Neural progenitor cell (in vitro differentiated cells): Measurements from ENCODE around the gene KLF6. TPM values are rescaled to one million over a fixed set of nuclear protein-coding genes. Genes with fewer than 3 reads are reported as not detected.
"Not testable (repeated sequence)": the region's sequence is repeated elsewhere in the genome, so short reads cannot be mapped to it uniquely, and the experiment has no call there.

ENCODE experiments used
- DNase-seq: peaks from one replicate; pipeline ENCODE4 v3.0.0-alpha.2; 2016; ENCODE audit warnings: low spot score
- H2AFZ ChIP-seq: fragments of 200-600 bp; sonication (generic); replicated peaks from 2 replicates; pipeline ENCODE4 v1.6.1; 2016; ENCODE audit warnings: antibody characterized with exemption
- H3F3A ChIP-seq: fragments of 200-600 bp; sonication (generic); 2 replicates; pipeline ENCODE4 v1.6.1; 2016; ENCODE audit warnings: antibody characterized with exemption, low read depth
- H3K27ac ChIP-seq: fragments of 200-600 bp; sonication (generic); 2 replicates; pipeline ENCODE4 v1.5.1; 2016; ENCODE audit warnings: mild to moderate bottlenecking
- H3K27me3 ChIP-seq: fragments of 200-600 bp; sonication (generic); 2 replicates; pipeline ENCODE4 v1.6.1; 2016; ENCODE audit warnings: mild to moderate bottlenecking, moderate library complexity
- H3K36me3 ChIP-seq: fragments of 200-600 bp; sonication (generic); 2 replicates; pipeline ENCODE4 v1.5.1; 2016
- H3K4me1 ChIP-seq: fragments of 200-600 bp; sonication (generic); 2 replicates; pipeline ENCODE4 v1.6.1; 2016; ENCODE audit warnings: mixed run types
- H3K4me2 ChIP-seq: fragments of 200-600 bp; sonication (generic); 2 replicates; pipeline ENCODE4 v1.6.1; 2016
- H3K4me3 ChIP-seq: fragments of 200-600 bp; sonication (generic); 2 replicates; pipeline ENCODE4 v1.5.1; 2016
- H3K79me2 ChIP-seq: fragments of 200-600 bp; sonication (generic); 2 replicates; pipeline ENCODE4 v1.6.1; 2016; ENCODE audit warnings: low read depth
- H3K9ac ChIP-seq: fragments of 200-600 bp; sonication (generic); 2 replicates; pipeline ENCODE4 v1.6.1; 2016
- H3K9me3 ChIP-seq: fragments of 200-600 bp; sonication (generic); 2 replicates; pipeline ENCODE4 v1.5.1; 2016; ENCODE audit warnings: low read depth
- H4K20me1 ChIP-seq: fragments of 200-600 bp; sonication (generic); 2 replicates; pipeline ENCODE4 v1.6.1; 2016; ENCODE audit warnings: low read depth
- H3K27ac Mint-ChIP-seq: 3 replicates; pipeline ENCODE4 v1.8.0; 2021; ENCODE audit warnings: mixed read lengths
- H3K27me3 Mint-ChIP-seq: 2 replicates; pipeline ENCODE4 v1.8.0; 2022; ENCODE audit warnings: low read depth, mild to moderate bottlenecking, inconsistent platforms, moderate library complexity, mixed read lengths; ENCODE audit not compliant: insufficient read depth
- H3K36me3 Mint-ChIP-seq: 3 replicates; pipeline ENCODE4 v1.8.0; 2021; ENCODE audit warnings: mixed read lengths
- H3K4me1 Mint-ChIP-seq: 3 replicates; pipeline ENCODE4 v1.8.0; 2021; ENCODE audit warnings: mixed read lengths
- H3K4me3 Mint-ChIP-seq: 3 replicates; pipeline ENCODE4 v1.8.0; 2021; ENCODE audit warnings: mild to moderate bottlenecking, moderate library complexity, mixed read lengths
- H3K9me3 Mint-ChIP-seq: 3 replicates; pipeline ENCODE4 v1.8.0; 2020; ENCODE audit warnings: mixed read lengths
- EZH2 ChIP-seq: fragments of 200-600 bp; sonication (generic); IDR thresholded peaks from 2 replicates; pipeline ENCODE4 v1.6.1; 2017; ENCODE audit warnings: antibody characterized with exemption, mild to moderate bottlenecking, moderate library complexity
- EZH2phosphoT487 ChIP-seq: fragments of 200-600 bp; sonication (generic); IDR thresholded peaks from 2 replicates; pipeline ENCODE4 v1.6.1; 2017; ENCODE audit warnings: antibody characterized with exemption
- total RNA-seq: library from RNA; depleted of rRNA; stranded (reverse); fragments of >200 nt; gene quantifications from 2 replicates; pipeline ENCODE4 v1.2.3, GENCODE V29; 2015; ENCODE audit warnings: low replicate concordance
- TF ChIP-seq, protein P1 (sequence below): fragments of 200-600 bp; sonication (generic); IDR thresholded peaks from 2 replicates; pipeline ENCODE4 v1.5.1; 2017; ENCODE audit warnings: antibody characterized with exemption, mild to moderate bottlenecking

The KLF6 gene
- total RNA-seq, 1 donor from 2014 or later: 11.9 TPM

DNA sequence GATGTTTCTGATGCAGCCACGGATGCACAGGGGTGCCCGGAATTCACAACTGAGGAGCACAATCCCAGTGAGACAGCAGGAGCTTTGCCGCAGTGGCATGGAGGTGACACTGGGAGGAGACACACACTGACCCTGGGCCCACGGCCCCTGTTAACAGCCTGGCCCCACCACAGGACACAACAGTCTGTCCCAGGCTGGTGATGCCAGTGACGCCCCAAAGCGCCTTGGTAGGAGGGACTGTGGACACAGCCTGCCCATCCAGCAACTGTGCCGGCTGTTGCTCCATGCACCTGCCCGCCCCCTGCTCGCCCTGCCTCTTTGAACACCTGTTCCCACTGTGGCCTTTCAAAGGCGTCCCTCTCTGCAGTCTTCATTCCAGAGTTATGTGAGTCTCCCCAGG is 49.8 kb downstream of the KLF6 start:
- no peak overlapping the region for H3K4me3 ChIP-seq
- H3K4me1 ChIP-seq: no peaks in the 10 kb centered on the region
- TF ChIP-seq, protein P1, sequence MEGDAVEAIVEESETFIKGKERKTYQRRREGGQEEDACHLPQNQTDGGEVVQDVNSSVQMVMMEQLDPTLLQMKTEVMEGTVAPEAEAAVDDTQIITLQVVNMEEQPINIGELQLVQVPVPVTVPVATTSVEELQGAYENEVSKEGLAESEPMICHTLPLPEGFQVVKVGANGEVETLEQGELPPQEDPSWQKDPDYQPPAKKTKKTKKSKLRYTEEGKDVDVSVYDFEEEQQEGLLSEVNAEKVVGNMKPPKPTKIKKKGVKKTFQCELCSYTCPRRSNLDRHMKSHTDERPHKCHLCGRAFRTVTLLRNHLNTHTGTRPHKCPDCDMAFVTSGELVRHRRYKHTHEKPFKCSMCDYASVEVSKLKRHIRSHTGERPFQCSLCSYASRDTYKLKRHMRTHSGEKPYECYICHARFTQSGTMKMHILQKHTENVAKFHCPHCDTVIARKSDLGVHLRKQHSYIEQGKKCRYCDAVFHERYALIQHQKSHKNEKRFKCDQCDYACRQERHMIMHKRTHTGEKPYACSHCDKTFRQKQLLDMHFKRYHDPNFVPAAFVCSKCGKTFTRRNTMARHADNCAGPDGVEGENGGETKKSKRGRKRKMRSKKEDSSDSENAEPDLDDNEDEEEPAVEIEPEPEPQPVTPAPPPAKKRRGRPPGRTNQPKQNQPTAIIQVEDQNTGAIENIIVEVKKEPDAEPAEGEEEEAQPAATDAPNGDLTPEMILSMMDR: peak; percentile 48
- TF ChIP-seq EZH2: no peak
- no peak overlapping the region for H2AFZ ChIP-seq
- no peaks in the 10 kb centered on the region for H3F3A ChIP-seq
- no peaks in the 10 kb centered on the region for H3K9me3 ChIP-seq
- no peaks in the 10 kb centered on the region for H3K27me3 ChIP-seq
- H3K9me3 Mint-ChIP-seq: peaks cover 2% of the 10 kb centered on the region
- peaks cover 4% of the 10 kb centered on the region for H3K4me1 Mint-ChIP-seq
- no peak overlapping the region for H3K4me3 Mint-ChIP-seq
- peak; percentile 57 for DNase-seq
- no peaks in the 10 kb centered on the region for H3K36me3 Mint-ChIP-seq
- H3K4me2 ChIP-seq: no peak overlapping the region
- H3K79me2 ChIP-seq: no peaks in the 10 kb centered on the region
- H3K9ac ChIP-seq: no peak overlapping the region
- no peak overlapping the region for H3K27ac ChIP-seq
- no peaks in the 10 kb centered on the region for H4K20me1 ChIP-seq
- H3K36me3 ChIP-seq: no peaks in the 10 kb centered on the region
- H3K27ac Mint-ChIP-seq: no peak overlapping the region
- peaks cover 5% of the 10 kb centered on the region for H3K27me3 Mint-ChIP-seq

DNA sequence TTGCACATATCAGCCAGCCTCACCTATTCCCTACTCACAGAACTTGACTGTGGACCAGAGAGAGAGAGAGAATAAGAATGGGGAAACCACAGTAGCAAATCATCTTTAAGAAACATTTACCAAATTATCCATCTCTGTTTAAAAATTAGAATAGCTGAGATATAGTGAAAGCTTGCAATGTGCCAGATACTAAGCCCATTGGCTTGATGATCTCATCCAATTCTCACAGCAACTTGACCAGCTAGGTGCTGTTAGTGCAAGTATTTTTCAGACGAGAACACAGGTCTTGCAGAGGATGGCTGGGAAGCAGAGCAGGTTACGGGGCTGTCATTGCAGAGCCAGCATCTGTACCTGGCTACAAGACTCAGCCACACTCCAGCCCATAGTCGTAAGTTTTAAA is 50.9 kb downstream of the KLF6 start:
- H3K79me2 ChIP-seq: no peaks in the 10 kb centered on the region
- no peak overlapping the region for H3K9ac ChIP-seq
- H4K20me1 ChIP-seq: no peaks in the 10 kb centered on the region
- no peak overlapping the region for H3K4me3 ChIP-seq
- no peaks in the 10 kb centered on the region for H3K27me3 ChIP-seq
- Mint-ChIP-seq H3K4me3 (no peak overlapping the region), H3K36me3 (no peaks in the 10 kb centered on the region), H3K4me1 (peaks cover 11% of the 10 kb centered on the region), H3K9me3 (peaks cover 2% of the 10 kb centered on the region), H3K27me3 (peaks cover 5% of the 10 kb centered on the region), H3K27ac (no peak overlapping the region)
- no peak for DNase-seq
- no peaks in the 10 kb centered on the region for H3K36me3 ChIP-seq
- H3K9me3 ChIP-seq: no peaks in the 10 kb centered on the region
- H3K4me2 ChIP-seq: no peak overlapping the region
- H2AFZ ChIP-seq: no peak overlapping the region
- H3F3A ChIP-seq: no peaks in the 10 kb centered on the region
- TF ChIP-seq, protein P1: no peak
- TF ChIP-seq EZH2 (no peak), EZH2phosphoT487 (no peak)
- H3K27ac ChIP-seq: no peak overlapping the region
- no peaks in the 10 kb centered on the region for H3K4me1 ChIP-seq

DNA sequence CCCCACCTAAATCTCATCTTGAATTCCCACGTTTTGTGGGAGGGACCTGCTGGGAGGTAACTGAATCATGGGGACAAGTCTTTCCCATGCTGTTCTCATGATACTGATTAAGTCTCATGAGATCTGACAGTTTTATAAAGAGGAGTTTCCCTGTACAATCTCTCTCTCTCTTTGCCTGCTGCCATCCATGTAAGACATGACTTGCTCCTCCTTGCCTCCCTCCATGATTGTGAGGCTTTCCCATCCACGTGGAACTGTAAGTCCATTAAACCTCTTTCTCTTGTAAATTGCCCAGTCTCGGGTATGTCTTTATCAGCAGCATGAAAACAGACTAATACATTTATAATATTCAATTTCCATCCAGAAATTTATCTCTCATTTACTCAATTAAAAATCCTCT is 52.8 kb downstream of the KLF6 start:
- H3F3A ChIP-seq, H3K27ac Mint-ChIP-seq, H3K36me3 Mint-ChIP-seq, H3K4me1 Mint-ChIP-seq, H3K27me3 Mint-ChIP-seq, DNase-seq, H3K9ac ChIP-seq, H3K27ac ChIP-seq, H3K4me2 ChIP-seq, H3K4me1 ChIP-seq, H3K4me3 Mint-ChIP-seq, H3K27me3 ChIP-seq, H3K9me3 ChIP-seq, H4K20me1 ChIP-seq, H3K4me3 ChIP-seq, H2AFZ ChIP-seq, H3K36me3 ChIP-seq, H3K79me2 ChIP-seq, H3K9me3 Mint-ChIP-seq: not testable (repeated sequence)

DNA sequence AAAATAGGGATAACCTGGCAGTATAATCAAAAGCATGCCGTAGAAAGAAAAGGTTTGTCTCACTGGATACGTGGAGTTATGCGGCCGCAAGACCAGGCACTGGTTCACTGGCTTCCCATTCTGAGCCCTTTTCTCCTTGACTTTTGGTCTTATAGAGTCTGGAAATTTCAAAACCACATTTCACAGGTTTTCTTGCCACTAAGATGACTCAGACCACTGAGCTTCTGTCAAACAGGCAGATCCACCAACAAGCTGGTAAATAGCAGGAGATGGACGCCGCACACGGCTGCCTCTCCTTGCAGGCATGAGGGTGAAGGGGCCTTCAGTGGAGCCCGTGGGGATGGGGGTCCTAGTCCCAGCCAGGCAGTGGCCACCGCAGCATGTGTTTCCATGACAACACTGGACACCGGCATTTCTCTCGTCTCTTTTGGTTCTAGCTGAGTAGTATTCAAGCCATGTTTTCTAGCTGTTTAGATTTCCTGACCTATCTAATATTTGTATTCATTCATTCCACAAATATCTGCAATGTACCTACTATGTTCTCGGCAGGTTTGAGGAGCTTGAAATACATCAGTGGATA is 55.5 kb downstream of the KLF6 start:
- Histone ChIP-seq H3K4me2 (no peak overlapping the region), H4K20me1 (no peaks in the 10 kb centered on the region), H3K27ac (no peak overlapping the region), H2AFZ (no peak overlapping the region), H3K27me3 (no peaks in the 10 kb centered on the region), H3K9ac (no peak overlapping the region), H3K9me3 (no peaks in the 10 kb centered on the region), H3K79me2 (no peaks in the 10 kb centered on the region), H3K4me3 (no peak overlapping the region), H3F3A (no peaks in the 10 kb centered on the region), H3K4me1 (no peaks in the 10 kb centered on the region), H3K36me3 (no peaks in the 10 kb centered on the region)
- no peak overlapping the region for H3K27ac Mint-ChIP-seq
- H3K4me3 Mint-ChIP-seq: no peak overlapping the region
- TF ChIP-seq EZH2: no peak
- TF ChIP-seq EZH2phosphoT487: no peak
- TF ChIP-seq, protein P1: no peak
- H3K27me3 Mint-ChIP-seq: peaks cover 5% of the 10 kb centered on the region
- peaks cover 2% of the 10 kb centered on the region for H3K9me3 Mint-ChIP-seq
- peaks cover 7% of the 10 kb centered on the region for H3K4me1 Mint-ChIP-seq
- no peak for DNase-seq
- H3K36me3 Mint-ChIP-seq: no peaks in the 10 kb centered on the region
